H1 (cell line): ENCODE results near the gene LSM2. TPM values are rescaled to one million over a fixed set of nuclear protein-coding genes. Genes with fewer than 3 reads are reported as not detected.

Experiments
- ASH2L ChIP-seq: fragments of 200-600, 300-600 bp; sonication (generic); IDR thresholded peaks from one replicate; pipeline ENCODE4 v1.7.1; 2017; ENCODE audit warnings: low read length
- BACH1 ChIP-seq: IDR thresholded peaks from 2 replicates; pipeline ENCODE4 v1.6.1; 2012; ENCODE audit warnings: low read length, improper control_type of control experiment
- BRCA1 ChIP-seq: IDR thresholded peaks from 2 replicates; pipeline ENCODE4 v1.6.1; 2012; ENCODE audit warnings: low read depth, low read length, improper control_type of control experiment
- CBX8 ChIP-seq: fragments of 300-800, 300-1000 bp; sonication (generic); IDR thresholded peaks from 2 replicates; pipeline ENCODE4 v1.7.1; 2016; ENCODE audit warnings: low read depth, low read length, borderline replicate concordance
- CHD2 ChIP-seq: IDR thresholded peaks from 2 replicates; pipeline ENCODE4 v1.6.1; 2012; ENCODE audit warnings: low read length, improper control_type of control experiment
- CTBP2 ChIP-seq: IDR thresholded peaks from 2 replicates; pipeline ENCODE4 v1.7.0; 2011; ENCODE audit warnings: borderline replicate concordance, mild to moderate bottlenecking, moderate library complexity, mixed read lengths, low read length; ENCODE audit not compliant: insufficient read depth, insufficient read length
- EGR1 ChIP-seq: IDR thresholded peaks from 2 replicates; pipeline ENCODE4 v1.6.1; 2011; ENCODE audit warnings: low read depth, low read length, borderline replicate concordance
- EP300 ChIP-seq, 2 experiments: IDR thresholded peaks; 1 replicate in 1 of 2; 2 replicates in 1 of 2; pipeline ENCODE4 v1.6.1; 2011 to 2012; ENCODE audit warnings: low read depth in 2 of 2, low read length in 2 of 2, mild to moderate bottlenecking in 2 of 2, borderline replicate concordance in 1 of 2, inconsistent platforms in 1 of 2, moderate library complexity in 1 of 2
- HDAC6 ChIP-seq: IDR thresholded peaks from one replicate; pipeline ENCODE4 v1.7.1; 2012; ENCODE audit warnings: low read depth, mild to moderate bottlenecking, inconsistent platforms, low read length, moderate library complexity
- KDM4A ChIP-seq: IDR thresholded peaks from one replicate; pipeline ENCODE4 v1.7.1; 2012; ENCODE audit warnings: low read depth, mild to moderate bottlenecking, moderate library complexity, low read length, inconsistent platforms; ENCODE audit not compliant: severe bottlenecking
- MAX ChIP-seq: IDR thresholded peaks from 2 replicates; pipeline ENCODE4 v1.6.1; 2012; ENCODE audit warnings: inconsistent platforms
- RAD21 ChIP-seq, 2 experiments: IDR thresholded peaks in 1 of 2; conservative IDR thresholded peaks in 1 of 2; 2 replicates each; pipeline ENCODE4 v1.6.1; 2011; ENCODE audit warnings: low read depth in 2 of 2, low read length in 2 of 2, improper control_type of control experiment in 1 of 2, inconsistent platforms in 1 of 2, mild to moderate bottlenecking in 1 of 2, moderate library complexity in 1 of 2
- RBBP5 ChIP-seq: IDR thresholded peaks from 2 replicates; pipeline ENCODE4 v1.7.1; 2012; ENCODE audit warnings: low read depth, mild to moderate bottlenecking, inconsistent platforms, low read length, moderate library complexity, borderline replicate concordance
- RNF2 ChIP-seq: fragments of 200-900, 300-1000 bp; sonication (generic); IDR thresholded peaks from 2 replicates; pipeline ENCODE4 v1.7.1; 2016; ENCODE audit warnings: borderline replicate concordance, low read depth, mild to moderate bottlenecking, antibody characterized with exemption, low read length; ENCODE audit not compliant: poor library complexity, severe bottlenecking; ENCODE audit errors: missing control alignments
- SAP30 ChIP-seq: fragments of 300-600 bp; sonication (generic); IDR thresholded peaks from 2 replicates; pipeline ENCODE4 v1.7.1; 2012; ENCODE audit warnings: low read length, moderate library complexity, mild to moderate bottlenecking, inconsistent platforms; ENCODE audit not compliant: insufficient read depth, insufficient replicate concordance
- SP4 ChIP-seq: IDR thresholded peaks from 2 replicates; pipeline ENCODE4 v1.6.1; 2012; ENCODE audit warnings: low read length, inconsistent platforms
- SRF ChIP-seq: IDR thresholded peaks from 2 replicates; pipeline ENCODE4 v1.6.1; 2011; ENCODE audit warnings: mild to moderate bottlenecking, low read depth, low read length, moderate library complexity
- SUZ12 ChIP-seq: fragments of 200-600 bp; sonication (generic); IDR thresholded peaks from 2 replicates; pipeline ENCODE4 v1.6.1; 2012; ENCODE audit warnings: mild to moderate bottlenecking, inconsistent platforms, low read length, moderate library complexity, mixed read lengths
- TAF1 ChIP-seq: IDR thresholded peaks from 2 replicates; pipeline ENCODE4 v1.6.1; 2011; ENCODE audit warnings: mild to moderate bottlenecking, low read depth, low read length
- TCF12 ChIP-seq: IDR thresholded peaks from 2 replicates; pipeline ENCODE4 v1.6.1; 2011; ENCODE audit warnings: low read depth, mild to moderate bottlenecking, low read length
- polyA plus RNA-seq, 7 experiments: library from polyadenylated mRNA; depleted of rRNA in 3 of 7; stranded (reverse) in 5 of 7; unstranded in 2 of 7; fragments of >200 nt in 5 of 7; fragments of 200-250 nt in 2 of 7; gene quantifications; 1 replicate in 5 of 7; 2 replicates in 1 of 7; 4 replicates in 1 of 7; pipeline versions ENCODE4 v1.2.1 to v1.2.3, GENCODE V29; 2011 to 2013; ENCODE audit warnings: missing spikeins in 2 of 7, mixed read lengths in 2 of 7
- total RNA-seq: library from RNA; stranded (reverse); fragmentation: NEBNext Ultra II Directional; extraction: Animal tissue kit (Norgen Biotek cat#: 25700); gene quantifications from 2 replicates; pipeline ENCODE4 v1.2.1, GENCODE V29; 2021

The LSM2 gene
- total and polyA plus RNA-seq, 2 of the 8 experiments (the other 6 are each of a cell fraction or from before 2014, with no cell fraction given): 127 to 168 TPM

- TF ChIP-seq SAP30 (peak; percentile 61), BRCA1 (no peak), CBX8 (no peak), ASH2L (peak; percentile 100), TAF1 (peak; percentile 71), EP300 (IDR thresholded peaks at IDR 0.05; ENCODE audit: borderline replicate concordance in 1 of 2, low read depth in 2 of 2, low read length in 2 of 2) (no peak), SP4 (peak; percentile 80; the same call in 1 of the 2 replicates), KDM4A (peak; percentile 98), EGR1 (0 out of 2 replicates have a peak, but pooled peaks have one; percentile 16), BACH1 (peak; percentile 42; the same call in 1 of the 2 replicates), RNF2 (no peak), RBBP5 (peak; percentile 100), RAD21 (IDR thresholded peaks at IDR 0.05 in 1 of 2, conservative IDR thresholded peaks at IDR 0.05 in 1 of 2; ENCODE audit: low read depth in 2 of 2, low read length in 2 of 2) (0 out of 4 replicates have a peak, but pooled peaks have one; percentile 1 to 8), SRF (peak; percentile 51; the same call in 1 of the 2 replicates), MAX (peak; percentile 83), CTBP2 (no peak), CHD2 (no peak), HDAC6 (no peak), TCF12 (no peak), SUZ12 (no peak)
These were observed at the start of gene LSM2 (continued) for GRCh38 chr6:31806470-31807272.
